A172 (cell line): ENCODE data around the gene ECT2L. TPM values are rescaled to one million over a fixed set of nuclear protein-coding genes. Genes with fewer than 3 reads are reported as not detected.
"Not testable (repeated sequence)": the region's sequence is repeated elsewhere in the genome, so short reads cannot be mapped to it uniquely, and the experiment has no call there.

ENCODE experiments used
- DNase-seq: peaks from one replicate; pipeline ENCODE4 v3.0.0-alpha.2; 2015; ENCODE audit warnings: low spot score
- total RNA-seq: library from RNA; depleted of rRNA; stranded (reverse); fragments of >200 nt; shearing (Covaris generic); gene quantifications from 2 replicates; pipeline ENCODE4 v1.2.3, GENCODE V29; 2014; rRNA removed

The ECT2L gene
- total RNA-seq, 1 experiment from 2014 or later, result not detected

DNA sequence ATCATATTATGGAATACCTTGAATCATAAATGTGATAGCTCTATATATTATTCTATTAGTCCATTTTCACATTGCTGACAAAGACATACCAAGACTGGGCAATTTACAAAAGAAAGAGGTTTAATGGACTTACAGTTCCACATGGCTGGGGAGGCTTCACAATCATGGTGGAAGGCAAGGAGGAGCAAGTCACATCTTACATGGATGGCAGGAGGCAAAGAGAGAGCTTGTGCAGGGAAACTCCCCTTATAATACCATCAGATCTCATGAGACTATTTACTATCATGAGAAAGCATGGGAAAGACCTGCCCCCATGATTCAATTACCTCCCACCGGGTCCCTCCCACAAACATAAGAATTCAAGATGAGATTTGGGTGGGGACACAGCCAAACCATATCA is 141.0 kb downstream of the ECT2L start:
- not testable (repeated sequence) for DNase-seq

DNA sequence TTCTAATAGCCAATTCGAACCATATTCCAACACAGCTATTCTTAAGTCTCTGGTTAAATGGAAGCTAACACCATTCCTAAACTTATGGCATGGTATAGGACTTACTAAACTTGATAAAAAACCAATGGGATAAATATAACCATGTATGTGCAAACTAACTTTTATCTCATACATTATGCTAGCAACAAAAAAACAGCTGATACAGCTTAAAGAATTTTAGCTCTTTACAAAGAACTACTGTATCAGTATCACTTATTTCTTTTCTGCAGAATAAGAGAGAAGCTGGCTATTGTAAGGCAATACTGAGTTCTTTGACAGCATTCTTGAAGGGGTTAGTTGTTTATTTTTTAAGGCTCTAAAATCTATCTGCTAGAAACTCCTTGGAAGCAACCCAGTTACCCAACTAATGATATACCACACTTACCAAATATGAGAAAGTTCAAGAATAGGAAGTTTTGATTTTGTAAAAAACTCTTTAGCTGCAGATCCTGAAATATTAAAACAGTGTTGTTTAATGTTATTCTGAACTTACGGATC is 147.3 kb downstream of the ECT2L start:
- no peak for DNase-seq

DNA sequence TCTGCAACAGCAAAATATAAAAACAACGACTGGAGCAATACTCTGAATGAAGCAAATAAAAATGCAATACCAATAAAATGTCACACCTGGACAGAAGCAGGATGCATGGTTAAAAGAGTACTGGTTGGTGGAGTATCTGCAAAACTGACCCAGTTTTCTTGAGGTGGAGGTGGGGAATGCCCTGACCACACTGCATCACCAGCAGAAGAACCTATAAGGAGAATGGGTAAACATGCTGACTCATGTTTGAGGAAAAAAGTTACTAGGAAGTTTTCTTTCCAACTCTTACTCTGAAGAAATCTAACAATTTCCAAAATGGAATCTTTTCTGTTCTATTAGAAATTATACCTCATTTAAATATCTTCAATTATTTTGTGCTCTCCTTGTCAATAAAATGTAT is 148.5 kb downstream of the ECT2L start:
- DNase-seq, result peak; percentile 60

DNA sequence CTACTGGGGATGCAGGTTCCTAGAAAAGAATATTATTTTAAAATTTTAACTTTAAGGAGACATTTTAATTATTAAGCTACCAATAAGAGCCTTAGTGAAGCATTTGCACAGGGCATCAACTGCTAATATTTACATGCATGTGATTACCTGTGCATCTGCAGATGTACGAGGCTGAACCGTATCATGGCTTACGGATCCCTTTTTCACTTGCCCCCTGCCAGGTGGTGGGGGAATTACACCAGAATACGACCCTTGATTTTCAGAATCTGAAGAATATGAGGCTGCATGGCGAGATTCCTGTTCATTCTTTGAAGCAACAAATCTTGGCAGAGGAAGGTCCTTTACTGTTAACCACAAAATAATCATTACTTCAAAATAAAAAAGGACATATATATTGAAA is 149.5 kb downstream of the ECT2L start:
- no peak for DNase-seq

DNA sequence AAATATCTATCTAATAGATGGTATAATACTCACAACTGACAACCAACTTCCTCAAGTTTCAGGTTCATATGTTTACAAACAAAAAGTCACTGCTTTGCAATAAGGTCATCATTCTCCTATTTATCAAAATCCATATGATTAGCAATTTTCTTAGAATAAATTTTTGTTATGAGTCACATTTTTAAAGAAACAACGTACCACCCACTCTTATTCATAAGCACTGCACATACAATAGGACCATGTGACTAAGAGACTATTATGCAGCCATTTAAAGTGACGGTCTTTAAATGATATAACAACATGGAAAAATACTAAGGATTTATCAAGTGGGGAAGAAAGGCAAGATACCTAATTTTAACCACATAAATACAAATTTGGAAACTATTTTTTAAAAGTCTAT is 152.1 kb downstream of the ECT2L start:
- DNase-seq, result no peak

DNA sequence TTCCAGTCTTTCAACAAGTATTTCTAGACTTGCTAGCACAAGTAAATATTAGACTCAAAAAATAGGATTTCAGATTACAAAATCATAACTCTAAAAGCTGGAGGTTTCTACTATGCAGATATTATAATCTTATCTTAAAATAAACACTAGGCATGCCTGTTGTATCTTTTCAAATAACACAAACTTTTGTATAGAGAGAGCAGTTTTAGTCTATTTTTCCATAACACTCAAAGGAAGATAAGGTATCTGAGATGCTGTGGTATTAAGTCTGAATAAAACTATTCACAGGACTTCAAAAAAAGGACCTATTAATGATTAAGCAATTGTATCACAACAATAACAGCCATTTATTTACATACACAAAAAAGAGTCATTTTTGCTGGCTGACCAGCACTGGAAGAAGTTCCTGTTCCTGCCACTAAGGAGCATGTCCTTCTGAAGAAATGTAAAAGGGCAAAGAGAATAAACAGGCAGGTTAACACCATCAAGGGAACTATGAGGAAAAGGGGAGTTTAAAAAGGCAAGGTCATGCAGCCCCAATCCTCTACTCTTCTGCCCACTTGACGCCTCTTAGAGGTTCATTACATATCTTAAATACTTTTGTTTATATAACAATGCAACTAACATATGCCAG is 152.8 kb downstream of the ECT2L start:
- no peak for DNase-seq

DNA sequence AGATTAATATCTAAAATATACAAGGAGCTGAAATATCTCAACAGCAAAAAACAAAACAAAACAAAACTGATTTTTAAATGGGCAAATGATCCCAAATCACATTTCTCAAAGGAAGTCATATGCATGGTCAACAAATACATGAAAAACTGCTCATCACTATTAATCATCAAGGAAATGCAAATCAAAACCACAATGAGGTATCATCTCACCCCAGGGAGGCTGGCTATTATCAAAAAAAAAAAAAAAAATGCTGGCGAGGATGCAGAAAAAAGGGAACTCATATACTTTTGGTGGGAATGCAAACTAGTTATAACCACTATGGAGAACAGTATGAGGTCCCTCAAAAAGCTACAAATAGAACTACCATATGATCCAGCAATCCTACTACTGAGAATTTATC is 157.6 kb downstream of the ECT2L start:
- peak; percentile 37 for DNase-seq

Other genes starting within 250 kb of the ECT2L start
- gene CCDC28A, start 22.3 kb upstream of the ECT2L start, total RNA-seq, result 11.9 and 18.3 TPM in 2 replicates
- 21.4 and 26.0 TPM in 2 replicates for gene REPS1, start 192.2 kb downstream of the ECT2L start, total RNA-seq
- 112 and 133 TPM in 2 replicates for gene ABRACL, start 232.7 kb downstream of the ECT2L start, total RNA-seq